ENCODE measurements around the gene LAPTM5.

The LAPTM5 gene

DNA sequence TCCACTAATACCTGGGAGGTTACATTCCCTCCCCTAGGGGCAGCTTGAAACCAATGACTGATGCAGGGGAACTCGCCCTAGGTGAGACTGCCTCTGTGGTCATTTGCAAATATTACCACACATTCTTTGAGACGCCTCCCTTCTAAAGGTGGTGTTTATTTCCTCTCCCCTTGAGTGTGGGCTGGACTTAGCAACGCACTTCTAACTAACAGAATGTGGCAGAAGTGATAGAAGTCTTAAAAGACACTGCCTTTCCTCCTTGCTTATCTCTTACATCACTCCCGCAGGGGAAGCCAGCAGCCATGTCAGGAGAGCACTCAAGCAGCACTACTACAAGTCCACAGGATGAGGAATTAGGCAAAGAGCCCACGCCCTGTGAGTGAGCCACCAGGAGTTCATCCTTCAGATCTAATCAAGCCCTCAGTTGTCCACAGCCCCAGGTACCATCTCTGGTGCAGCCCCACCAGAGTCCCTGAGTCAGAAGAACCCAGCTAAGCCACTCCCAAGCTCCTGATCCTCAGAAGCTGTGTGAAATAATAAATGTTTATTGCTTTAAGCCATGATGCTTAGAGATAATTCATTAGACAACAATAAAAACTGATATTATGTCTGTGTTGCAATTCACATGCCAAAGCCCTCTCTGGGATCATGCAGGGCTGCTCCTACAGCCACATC, 19.4 kb downstream of the LAPTM5 start:
- no peaks in the 10 kb centered on the region for H3K4me1 ChIP-seq (ENCODE audit: control insufficient read depth, insufficient read depth, low read length)
- ChIA-PET CTCF (interaction anchor here (1.1 kb wide), 1 partner anchor 47 kb away, joined by 5 read pairs; no protein-coding TSS in a partner anchor), POLR2A (no interaction called here)
- no peaks in the 10 kb centered on the region for H3K36me3 ChIP-seq (ENCODE audit: control insufficient read depth in 2 of 2, insufficient read depth in 1 of 2, low read length in 2 of 2)
- TF ChIP-seq, protein P1, sequence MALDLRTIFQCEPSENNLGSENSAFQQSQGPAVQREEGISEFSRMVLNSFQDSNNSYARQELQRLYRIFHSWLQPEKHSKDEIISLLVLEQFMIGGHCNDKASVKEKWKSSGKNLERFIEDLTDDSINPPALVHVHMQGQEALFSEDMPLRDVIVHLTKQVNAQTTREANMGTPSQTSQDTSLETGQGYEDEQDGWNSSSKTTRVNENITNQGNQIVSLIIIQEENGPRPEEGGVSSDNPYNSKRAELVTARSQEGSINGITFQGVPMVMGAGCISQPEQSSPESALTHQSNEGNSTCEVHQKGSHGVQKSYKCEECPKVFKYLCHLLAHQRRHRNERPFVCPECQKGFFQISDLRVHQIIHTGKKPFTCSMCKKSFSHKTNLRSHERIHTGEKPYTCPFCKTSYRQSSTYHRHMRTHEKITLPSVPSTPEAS (tag by site-specific recombination; IDR thresholded peaks at IDR 0.05) = no peak
- peak; percentile 17 for TF ChIP-seq SETDB1 (IDR thresholded peaks at IDR 0.05; ENCODE audit: insufficient read length, low read length)
- no peaks in the 10 kb centered on the region for H3K9me3 ChIP-seq (ENCODE audit: control insufficient read depth, insufficient read depth, low read depth, low read length)
- no peak overlapping the region for H3K27ac ChIP-seq (ENCODE audit: extremely low read depth, low read depth, low read length)
- no peak overlapping the region for H3K4me3 ChIP-seq (ENCODE audit: low read depth, low read length)

DNA sequence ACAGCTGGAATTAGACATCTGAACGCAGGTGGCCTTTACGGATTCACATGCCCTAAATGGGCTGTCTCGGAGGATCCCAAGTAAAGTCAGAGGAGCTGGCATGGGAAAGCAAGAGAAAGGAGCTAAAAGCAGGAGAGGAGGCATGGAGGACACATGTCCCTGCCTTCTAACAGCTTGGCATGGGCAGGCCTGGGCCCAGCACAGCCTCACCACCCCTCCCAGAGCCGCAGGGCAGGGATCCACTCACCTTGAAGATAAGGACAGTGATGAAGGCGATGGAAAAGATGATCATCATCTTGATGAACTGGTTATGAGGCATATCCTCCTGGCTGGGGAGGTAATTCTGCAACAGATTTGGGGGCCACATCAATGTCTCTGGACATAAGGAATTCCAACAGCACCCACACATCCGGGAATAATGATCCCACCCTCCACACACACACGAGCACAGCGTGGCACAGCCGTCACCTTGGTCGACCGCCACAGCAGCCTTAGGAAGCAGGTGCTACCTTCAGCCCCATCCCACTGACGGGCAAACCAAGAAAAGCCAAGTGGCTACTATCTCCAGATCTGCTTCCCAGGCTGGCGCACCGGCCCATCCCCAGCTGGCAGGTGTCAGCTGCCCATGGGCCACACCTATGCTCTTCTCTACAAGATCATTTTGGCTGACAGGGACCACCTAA, 20.1 kb downstream of the LAPTM5 start:
- TF ChIP-seq, protein P2, sequence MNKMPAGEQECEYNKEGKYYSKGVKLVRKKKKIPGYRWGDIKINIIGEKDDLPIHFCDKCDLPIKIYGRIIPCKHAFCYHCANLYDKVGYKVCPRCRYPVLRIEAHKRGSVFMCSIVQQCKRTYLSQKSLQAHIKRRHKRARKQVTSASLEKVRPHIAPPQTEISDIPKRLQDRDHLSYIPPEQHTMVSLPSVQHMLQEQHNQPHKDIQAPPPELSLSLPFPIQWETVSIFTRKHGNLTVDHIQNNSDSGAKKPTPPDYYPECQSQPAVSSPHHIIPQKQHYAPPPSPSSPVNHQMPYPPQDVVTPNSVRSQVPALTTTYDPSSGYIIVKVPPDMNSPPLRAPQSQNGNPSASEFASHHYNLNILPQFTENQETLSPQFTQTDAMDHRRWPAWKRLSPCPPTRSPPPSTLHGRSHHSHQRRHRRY (tag by site-specific recombination; IDR thresholded peaks at IDR 0.05) = no peak
- TF ChIP-seq TCF7L2 (IDR thresholded peaks at IDR 0.05; ENCODE audit: borderline replicate concordance, low read depth, low read length) (no peak), GLI2 (tag by site-specific recombination; IDR thresholded peaks at IDR 0.05; ENCODE audit: borderline replicate concordance, low read depth) (no peak)
- TF ChIP-seq, protein P3, sequence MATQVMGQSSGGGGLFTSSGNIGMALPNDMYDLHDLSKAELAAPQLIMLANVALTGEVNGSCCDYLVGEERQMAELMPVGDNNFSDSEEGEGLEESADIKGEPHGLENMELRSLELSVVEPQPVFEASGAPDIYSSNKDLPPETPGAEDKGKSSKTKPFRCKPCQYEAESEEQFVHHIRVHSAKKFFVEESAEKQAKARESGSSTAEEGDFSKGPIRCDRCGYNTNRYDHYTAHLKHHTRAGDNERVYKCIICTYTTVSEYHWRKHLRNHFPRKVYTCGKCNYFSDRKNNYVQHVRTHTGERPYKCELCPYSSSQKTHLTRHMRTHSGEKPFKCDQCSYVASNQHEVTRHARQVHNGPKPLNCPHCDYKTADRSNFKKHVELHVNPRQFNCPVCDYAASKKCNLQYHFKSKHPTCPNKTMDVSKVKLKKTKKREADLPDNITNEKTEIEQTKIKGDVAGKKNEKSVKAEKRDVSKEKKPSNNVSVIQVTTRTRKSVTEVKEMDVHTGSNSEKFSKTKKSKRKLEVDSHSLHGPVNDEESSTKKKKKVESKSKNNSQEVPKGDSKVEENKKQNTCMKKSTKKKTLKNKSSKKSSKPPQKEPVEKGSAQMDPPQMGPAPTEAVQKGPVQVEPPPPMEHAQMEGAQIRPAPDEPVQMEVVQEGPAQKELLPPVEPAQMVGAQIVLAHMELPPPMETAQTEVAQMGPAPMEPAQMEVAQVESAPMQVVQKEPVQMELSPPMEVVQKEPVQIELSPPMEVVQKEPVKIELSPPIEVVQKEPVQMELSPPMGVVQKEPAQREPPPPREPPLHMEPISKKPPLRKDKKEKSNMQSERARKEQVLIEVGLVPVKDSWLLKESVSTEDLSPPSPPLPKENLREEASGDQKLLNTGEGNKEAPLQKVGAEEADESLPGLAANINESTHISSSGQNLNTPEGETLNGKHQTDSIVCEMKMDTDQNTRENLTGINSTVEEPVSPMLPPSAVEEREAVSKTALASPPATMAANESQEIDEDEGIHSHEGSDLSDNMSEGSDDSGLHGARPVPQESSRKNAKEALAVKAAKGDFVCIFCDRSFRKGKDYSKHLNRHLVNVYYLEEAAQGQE (tag by site-specific recombination; IDR thresholded peaks at IDR 0.05) = no peak
- Histone ChIP-seq H3K27ac (ENCODE audit: extremely low read depth, low read depth, low read length) (no peak overlapping the region), H3K36me3 (ENCODE audit: control insufficient read depth in 2 of 2, insufficient read depth in 1 of 2, low read length in 2 of 2) (no peaks in the 10 kb centered on the region), H3K4me3 (ENCODE audit: low read depth, low read length) (no peak overlapping the region), H3K9me3 (ENCODE audit: control insufficient read depth, insufficient read depth, low read depth, low read length) (no peaks in the 10 kb centered on the region), H3K4me1 (ENCODE audit: control insufficient read depth, insufficient read depth, low read length) (no peaks in the 10 kb centered on the region)
- ChIA-PET CTCF (interaction anchor here (0.7 to 1.4 kb wide), 3 partner anchors 45 to 65 kb away, joined by 4 to 6 read pairs (median 5); no protein-coding TSS in a partner anchor), POLR2A (no interaction called here)

DNA sequence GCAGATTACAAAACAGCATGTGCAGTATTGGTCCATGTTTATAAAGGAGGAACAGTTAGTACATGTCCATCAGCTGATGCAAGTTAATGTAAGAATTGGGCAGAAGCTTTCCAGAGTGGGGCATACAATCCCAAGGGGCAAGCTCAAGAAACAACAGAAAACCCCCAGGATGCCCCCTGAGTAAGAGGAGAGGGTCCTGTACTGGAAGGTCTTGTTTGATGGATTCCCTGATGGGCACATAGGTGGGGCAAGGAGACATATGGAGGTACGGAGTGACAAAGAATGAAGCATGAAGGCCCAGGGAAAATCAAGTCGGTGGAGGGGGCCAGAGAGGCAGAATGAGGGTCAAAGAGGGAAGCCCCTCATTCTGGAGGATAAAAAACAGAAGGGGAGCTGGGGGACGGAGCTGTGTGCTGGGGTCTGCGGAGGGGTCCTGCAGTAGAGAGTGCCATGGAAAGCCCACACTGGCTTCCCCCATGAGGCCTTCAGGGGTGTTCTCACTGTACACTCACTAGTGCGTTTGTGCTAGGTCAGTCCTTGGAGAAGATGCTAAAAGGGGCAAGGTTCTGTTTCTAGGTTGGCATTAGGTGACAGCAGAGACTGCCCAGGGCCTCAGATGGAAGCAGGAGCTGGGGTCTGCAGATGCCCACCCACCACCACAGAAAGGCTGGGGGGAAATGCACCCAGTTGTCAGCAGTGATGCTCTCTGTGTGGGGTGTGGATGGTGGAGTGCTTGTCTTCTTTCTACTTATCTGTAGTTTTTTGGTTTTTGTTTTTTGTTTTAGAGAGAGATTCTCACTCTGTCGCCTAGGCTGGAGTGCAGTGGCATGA, 21.7 kb downstream of the LAPTM5 start:
- CTCF ChIA-PET = interaction anchor here (0.6 to 1.4 kb wide), 5 partner anchors 25 to 1902 kb away, joined by 3 to 6 read pairs (median 5); no protein-coding TSS in a partner anchor
- H3K36me3 ChIP-seq (ENCODE audit: control insufficient read depth in 2 of 2, insufficient read depth in 1 of 2, low read length in 2 of 2) = no peaks in the 10 kb centered on the region
- no peaks in the 10 kb centered on the region for H3K9me3 ChIP-seq (ENCODE audit: control insufficient read depth, insufficient read depth, low read depth, low read length)
- H3K4me3 ChIP-seq (ENCODE audit: low read depth, low read length) = no peak overlapping the region
- no peak overlapping the region for H3K27ac ChIP-seq (ENCODE audit: extremely low read depth, low read depth, low read length)
- POLR2A ChIA-PET = no interaction called here
- TF ChIP-seq ZNF624 (tag by site-specific recombination; IDR thresholded peaks at IDR 0.05) = no peak
- TF ChIP-seq, protein P4, sequence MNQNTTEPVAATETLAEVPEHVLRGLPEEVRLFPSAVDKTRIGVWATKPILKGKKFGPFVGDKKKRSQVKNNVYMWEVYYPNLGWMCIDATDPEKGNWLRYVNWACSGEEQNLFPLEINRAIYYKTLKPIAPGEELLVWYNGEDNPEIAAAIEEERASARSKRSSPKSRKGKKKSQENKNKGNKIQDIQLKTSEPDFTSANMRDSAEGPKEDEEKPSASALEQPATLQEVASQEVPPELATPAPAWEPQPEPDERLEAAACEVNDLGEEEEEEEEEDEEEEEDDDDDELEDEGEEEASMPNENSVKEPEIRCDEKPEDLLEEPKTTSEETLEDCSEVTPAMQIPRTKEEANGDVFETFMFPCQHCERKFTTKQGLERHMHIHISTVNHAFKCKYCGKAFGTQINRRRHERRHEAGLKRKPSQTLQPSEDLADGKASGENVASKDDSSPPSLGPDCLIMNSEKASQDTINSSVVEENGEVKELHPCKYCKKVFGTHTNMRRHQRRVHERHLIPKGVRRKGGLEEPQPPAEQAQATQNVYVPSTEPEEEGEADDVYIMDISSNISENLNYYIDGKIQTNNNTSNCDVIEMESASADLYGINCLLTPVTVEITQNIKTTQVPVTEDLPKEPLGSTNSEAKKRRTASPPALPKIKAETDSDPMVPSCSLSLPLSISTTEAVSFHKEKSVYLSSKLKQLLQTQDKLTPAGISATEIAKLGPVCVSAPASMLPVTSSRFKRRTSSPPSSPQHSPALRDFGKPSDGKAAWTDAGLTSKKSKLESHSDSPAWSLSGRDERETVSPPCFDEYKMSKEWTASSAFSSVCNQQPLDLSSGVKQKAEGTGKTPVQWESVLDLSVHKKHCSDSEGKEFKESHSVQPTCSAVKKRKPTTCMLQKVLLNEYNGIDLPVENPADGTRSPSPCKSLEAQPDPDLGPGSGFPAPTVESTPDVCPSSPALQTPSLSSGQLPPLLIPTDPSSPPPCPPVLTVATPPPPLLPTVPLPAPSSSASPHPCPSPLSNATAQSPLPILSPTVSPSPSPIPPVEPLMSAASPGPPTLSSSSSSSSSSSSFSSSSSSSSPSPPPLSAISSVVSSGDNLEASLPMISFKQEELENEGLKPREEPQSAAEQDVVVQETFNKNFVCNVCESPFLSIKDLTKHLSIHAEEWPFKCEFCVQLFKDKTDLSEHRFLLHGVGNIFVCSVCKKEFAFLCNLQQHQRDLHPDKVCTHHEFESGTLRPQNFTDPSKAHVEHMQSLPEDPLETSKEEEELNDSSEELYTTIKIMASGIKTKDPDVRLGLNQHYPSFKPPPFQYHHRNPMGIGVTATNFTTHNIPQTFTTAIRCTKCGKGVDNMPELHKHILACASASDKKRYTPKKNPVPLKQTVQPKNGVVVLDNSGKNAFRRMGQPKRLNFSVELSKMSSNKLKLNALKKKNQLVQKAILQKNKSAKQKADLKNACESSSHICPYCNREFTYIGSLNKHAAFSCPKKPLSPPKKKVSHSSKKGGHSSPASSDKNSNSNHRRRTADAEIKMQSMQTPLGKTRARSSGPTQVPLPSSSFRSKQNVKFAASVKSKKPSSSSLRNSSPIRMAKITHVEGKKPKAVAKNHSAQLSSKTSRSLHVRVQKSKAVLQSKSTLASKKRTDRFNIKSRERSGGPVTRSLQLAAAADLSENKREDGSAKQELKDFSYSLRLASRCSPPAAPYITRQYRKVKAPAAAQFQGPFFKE (tag by site-specific recombination; IDR thresholded peaks at IDR 0.05; ENCODE audit: borderline replicate concordance) = no peak
- TF ChIP-seq ZNF600 (tag by site-specific recombination; IDR thresholded peaks at IDR 0.05) = no peak
- TF ChIP-seq ZNF670 (tag by site-specific recombination; IDR thresholded peaks at IDR 0.05; ENCODE audit: low read depth) = no peak
- no peak for TF ChIP-seq TCF7L2 (IDR thresholded peaks at IDR 0.05; ENCODE audit: borderline replicate concordance, low read depth, low read length)
- TF ChIP-seq ZNF48 (tag by site-specific recombination; IDR thresholded peaks at IDR 0.05) = no peak
- TF ChIP-seq ZNF394 (tag by site-specific recombination; IDR thresholded peaks at IDR 0.05; ENCODE audit: borderline replicate concordance) = no peak
- TF ChIP-seq SETDB1 (IDR thresholded peaks at IDR 0.05; ENCODE audit: insufficient read length, low read length) = no peak
- no peaks in the 10 kb centered on the region for H3K4me1 ChIP-seq (ENCODE audit: control insufficient read depth, insufficient read depth, low read length)

Data from HEK293 (cell line).